Fibroblast of lung (primary cell): ENCODE data around the gene SLC9A8. TPM values are rescaled to one million over a fixed set of nuclear protein-coding genes. Genes with fewer than 3 reads are reported as not detected.
A peak's percentile ranks its signal among the peaks of the same experiment; 100 is the strongest.

ENCODE experiments used
- DNase-seq, 2 donors: peaks; one replicate each; pipeline versions ENCODE4 v3.0.0 to v3.0.0-alpha.2; 2010; ENCODE audit warnings: low read depth in 2 of 2
- H2AFZ ChIP-seq: 2 replicates; pipeline ENCODE4 v1.5.1; 2012; ENCODE audit warnings: low read length, control low read depth, inconsistent platforms
- H3K27ac ChIP-seq: 2 replicates; pipeline ENCODE4 v1.5.1; 2011; ENCODE audit warnings: low read length, control low read depth; ENCODE audit not compliant: insufficient read depth
- H3K27me3 ChIP-seq: 2 replicates; pipeline ENCODE4 v1.5.1; 2011; ENCODE audit warnings: mild to moderate bottlenecking, low read length; ENCODE audit not compliant: control insufficient read depth, insufficient read depth
- H3K36me3 ChIP-seq: 2 replicates; pipeline ENCODE4 v1.5.1; 2011; ENCODE audit warnings: low read length; ENCODE audit not compliant: control insufficient read depth, insufficient read depth
- H3K4me1 ChIP-seq: 2 replicates; pipeline ENCODE4 v1.5.1; 2011; ENCODE audit warnings: low read length; ENCODE audit not compliant: control insufficient read depth, insufficient read depth; ENCODE audit errors: extremely low read depth
- H3K4me2 ChIP-seq: 2 replicates; pipeline ENCODE4 v1.5.1; 2011; ENCODE audit warnings: low read length, control low read depth; ENCODE audit not compliant: insufficient read depth; ENCODE audit errors: extremely low read depth
- H3K4me3 ChIP-seq, 4 experiments: fragments of 200-600 bp in 1 of 4; sonication (generic) in 1 of 4; replicated peaks in 1 of 4; 2 replicates each; pipeline ENCODE4 v1.5.1; 2011 to 2016; ENCODE audit warnings: low read length in 4 of 4, low read depth in 3 of 4, mild to moderate bottlenecking in 3 of 4, control low read depth in 2 of 4, inconsistent platforms in 1 of 4, mixed read lengths in 1 of 4; ENCODE audit not compliant: insufficient read depth in 1 of 4; ENCODE audit errors: control extremely low read depth in 1 of 4
- H3K79me2 ChIP-seq: 2 replicates; pipeline ENCODE4 v1.5.1; 2012; ENCODE audit warnings: mild to moderate bottlenecking, low read length, inconsistent platforms; ENCODE audit not compliant: control insufficient read depth, insufficient read depth
- H3K9ac ChIP-seq: 2 replicates; pipeline ENCODE4 v1.5.1; 2011; ENCODE audit warnings: mild to moderate bottlenecking, low read length, control low read depth; ENCODE audit not compliant: insufficient read depth
- H3K9me3 ChIP-seq: 2 replicates; pipeline ENCODE4 v1.5.1; 2012; ENCODE audit warnings: low read depth, low read length; ENCODE audit not compliant: control insufficient read depth, insufficient read depth
- H4K20me1 ChIP-seq: 2 replicates; pipeline ENCODE4 v1.5.1; 2011; ENCODE audit warnings: low read length; ENCODE audit not compliant: control insufficient read depth, insufficient read depth; ENCODE audit errors: extremely low read depth
- EZH2 ChIP-seq: IDR thresholded peaks from 2 replicates; pipeline ENCODE4 v1.5.1; 2012; ENCODE audit warnings: low read length, control low read depth, mild to moderate bottlenecking; ENCODE audit errors: missing control alignments
- polyA plus RNA-seq, 2 donors: library from polyadenylated mRNA; depleted of rRNA in 1 of 2; stranded (reverse) in 1 of 2; unstranded in 1 of 2; fragments of >200 nt; gene quantifications; 2 replicates each; pipeline ENCODE4 v1.2.1, GENCODE V29; 2011 to 2012; ENCODE audit warnings: missing spikeins in 1 of 2
- total RNA-seq: library from RNA; depleted of rRNA; stranded (reverse); fragments of >200 nt; gene quantifications from 2 replicates; pipeline ENCODE4 v1.2.1, GENCODE V29; 2014
- TF ChIP-seq, protein P1 (sequence below), 2 donors: IDR thresholded peaks in 1 of 2; conservative IDR thresholded peaks in 1 of 2; 1 replicate in 1 of 2; 2 replicates in 1 of 2; pipeline ENCODE4 v1.5.1; 2011 to 2012; ENCODE audit warnings: low read length in 2 of 2, control low read depth in 1 of 2, inconsistent platforms in 1 of 2, low read depth in 1 of 2, mild to moderate bottlenecking in 1 of 2

The SLC9A8 gene
- total and polyA plus RNA-seq, 2 donors (not counting 1 experiment from before 2014, with no cell fraction given) = 2.4 to 15.5 TPM

DNA sequence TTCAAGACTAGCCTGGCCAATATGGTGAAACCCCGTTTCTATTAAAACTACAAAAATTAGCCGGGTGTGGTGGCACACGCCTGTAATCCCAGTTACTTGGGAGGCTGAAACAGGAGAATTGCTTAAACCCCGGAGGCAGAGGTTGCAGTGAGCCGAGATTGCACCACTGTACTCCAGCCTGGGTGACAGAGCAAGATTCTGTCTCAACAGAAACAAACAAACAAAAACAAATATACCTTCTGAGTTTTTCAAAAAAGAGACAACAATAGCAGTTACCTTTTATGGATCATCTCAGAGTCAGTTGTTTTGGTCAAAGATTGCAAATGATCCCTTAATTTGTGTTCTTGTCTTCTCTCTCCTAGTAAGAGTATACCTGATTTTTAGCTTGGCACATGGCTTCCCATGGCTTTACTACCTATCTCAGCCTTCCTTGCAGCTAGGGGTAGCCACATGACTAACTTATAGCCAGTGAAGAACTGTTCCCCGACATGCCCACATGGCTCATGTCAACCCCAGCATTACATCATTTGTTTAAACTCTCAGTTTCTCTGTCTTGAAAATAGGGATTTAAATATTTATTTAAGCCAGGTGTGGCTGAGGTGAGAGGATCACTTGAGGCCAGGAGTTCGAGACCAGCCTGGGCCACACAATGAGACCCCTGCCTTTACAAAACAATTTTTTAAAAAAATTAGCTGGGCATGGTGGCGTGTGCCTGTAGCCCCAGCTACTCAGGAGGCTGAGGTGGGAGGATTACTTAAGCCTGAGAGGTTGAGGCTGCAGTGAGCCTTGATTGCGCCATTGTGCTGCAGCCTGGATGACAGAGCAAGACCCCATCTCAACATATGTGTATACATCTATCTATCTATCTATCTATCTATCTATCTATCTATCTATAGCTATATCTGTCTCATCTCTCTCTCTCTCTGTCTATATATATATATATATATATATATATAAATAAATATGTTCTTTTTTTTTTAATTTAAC is 25.0 kb upstream of the SLC9A8 start:
- no peaks in the 10 kb centered on the region for H3K27me3 ChIP-seq

DNA sequence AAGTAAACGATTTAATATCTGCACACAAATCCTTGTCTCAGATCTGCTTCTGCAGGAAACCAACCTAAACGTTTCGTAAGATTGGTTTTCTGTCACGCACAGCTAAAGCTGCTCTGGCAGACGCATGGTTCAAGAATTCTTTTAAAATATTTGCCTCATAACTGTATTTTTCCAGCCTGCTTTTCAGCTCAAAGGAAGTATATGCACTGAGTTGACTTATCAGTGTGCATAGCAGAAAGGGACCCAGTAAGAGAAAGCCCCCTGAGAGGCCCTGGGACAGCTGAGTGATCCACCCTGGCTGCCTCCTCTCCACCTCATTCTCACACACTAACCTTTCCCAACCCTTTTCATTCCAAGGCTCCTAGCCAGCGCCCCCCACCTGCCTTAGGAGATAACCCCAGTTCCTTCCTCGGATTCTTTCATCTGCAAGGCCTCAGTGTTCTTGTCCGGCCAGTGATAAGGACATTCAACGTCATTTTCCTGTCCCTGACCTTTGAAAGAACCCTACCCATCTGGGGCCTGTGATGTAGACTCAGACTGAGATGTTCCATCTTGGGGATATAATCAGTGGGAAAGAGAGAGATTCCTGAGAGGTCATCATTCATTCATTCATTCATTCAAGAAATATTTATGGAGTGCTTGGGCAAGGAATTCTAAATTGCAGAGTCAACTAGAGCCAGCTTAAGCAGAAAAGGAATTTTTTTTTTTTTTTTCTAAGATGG is 22.4 kb upstream of the SLC9A8 start:
- H3K27me3 ChIP-seq = no peaks in the 10 kb centered on the region
- no peaks in the 10 kb centered on the region for H3K9me3 ChIP-seq
- peak in 1 of 2 donors; percentile 57 for DNase-seq
- H3K4me3 ChIP-seq = no peak overlapping the region
- no peaks in the 10 kb centered on the region for H3K4me1 ChIP-seq
- TF ChIP-seq, protein P1, sequence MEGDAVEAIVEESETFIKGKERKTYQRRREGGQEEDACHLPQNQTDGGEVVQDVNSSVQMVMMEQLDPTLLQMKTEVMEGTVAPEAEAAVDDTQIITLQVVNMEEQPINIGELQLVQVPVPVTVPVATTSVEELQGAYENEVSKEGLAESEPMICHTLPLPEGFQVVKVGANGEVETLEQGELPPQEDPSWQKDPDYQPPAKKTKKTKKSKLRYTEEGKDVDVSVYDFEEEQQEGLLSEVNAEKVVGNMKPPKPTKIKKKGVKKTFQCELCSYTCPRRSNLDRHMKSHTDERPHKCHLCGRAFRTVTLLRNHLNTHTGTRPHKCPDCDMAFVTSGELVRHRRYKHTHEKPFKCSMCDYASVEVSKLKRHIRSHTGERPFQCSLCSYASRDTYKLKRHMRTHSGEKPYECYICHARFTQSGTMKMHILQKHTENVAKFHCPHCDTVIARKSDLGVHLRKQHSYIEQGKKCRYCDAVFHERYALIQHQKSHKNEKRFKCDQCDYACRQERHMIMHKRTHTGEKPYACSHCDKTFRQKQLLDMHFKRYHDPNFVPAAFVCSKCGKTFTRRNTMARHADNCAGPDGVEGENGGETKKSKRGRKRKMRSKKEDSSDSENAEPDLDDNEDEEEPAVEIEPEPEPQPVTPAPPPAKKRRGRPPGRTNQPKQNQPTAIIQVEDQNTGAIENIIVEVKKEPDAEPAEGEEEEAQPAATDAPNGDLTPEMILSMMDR (conservative IDR thresholded peaks at IDR 0.05 in 1 of 2, IDR thresholded peaks at IDR 0.05 in 1 of 2; ENCODE audit: low read depth in 1 of 2, low read length in 2 of 2) = no peak
- no peak for TF ChIP-seq EZH2
- peak overlapping the region; percentile 4 for H3K27ac ChIP-seq
- H3K4me2 ChIP-seq = no peak overlapping the region
- no peaks in the 10 kb centered on the region for H4K20me1 ChIP-seq
- H3K36me3 ChIP-seq = no peaks in the 10 kb centered on the region
- no peaks in the 10 kb centered on the region for H3K79me2 ChIP-seq
- no peak overlapping the region for H3K9ac ChIP-seq
- H2AFZ ChIP-seq = no peak overlapping the region

More for the DNA sequence above, 25.0 kb upstream of the SLC9A8 start:
- no peak for DNase-seq
- Histone ChIP-seq H3K4me1 (no peaks in the 10 kb centered on the region), H3K4me2 (no peak overlapping the region), H4K20me1 (no peaks in the 10 kb centered on the region), H3K4me3 (no peak overlapping the region), H3K36me3 (no peaks in the 10 kb centered on the region), H3K79me2 (no peaks in the 10 kb centered on the region), H2AFZ (no peak overlapping the region), H3K9ac (no peak overlapping the region), H3K27ac (no peak overlapping the region), H3K9me3 (no peaks in the 10 kb centered on the region)
- TF ChIP-seq EZH2 = no peak
- TF ChIP-seq, protein P1 (conservative IDR thresholded peaks at IDR 0.05 in 1 of 2, IDR thresholded peaks at IDR 0.05 in 1 of 2; ENCODE audit: low read depth in 1 of 2, low read length in 2 of 2) = no peak

DNA sequence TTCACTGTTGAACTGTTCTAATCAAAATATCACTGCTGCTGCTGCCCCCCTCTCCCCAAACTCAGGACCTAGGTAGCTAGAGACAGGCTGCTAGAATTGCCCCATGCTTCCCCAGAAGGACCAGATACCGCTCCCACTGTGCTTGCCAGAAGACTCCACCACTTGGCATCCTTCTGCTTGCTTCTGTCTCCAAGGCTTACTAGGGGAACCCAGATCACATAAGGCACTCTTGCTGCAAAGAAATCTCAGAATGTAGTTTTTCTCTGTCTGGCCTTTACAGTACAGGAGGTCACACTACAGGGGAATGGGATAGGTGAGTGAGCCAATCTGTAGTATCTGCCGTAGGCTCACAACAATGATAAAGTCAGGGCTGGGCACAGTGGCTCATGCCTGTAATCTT is 21.5 kb upstream of the SLC9A8 start:
- Histone ChIP-seq H3K9me3 (no peaks in the 10 kb centered on the region), H3K27me3 (no peaks in the 10 kb centered on the region), H3K4me3 (no peak overlapping the region), H3K4me2 (no peak overlapping the region), H2AFZ (no peak overlapping the region), H3K9ac (no peak overlapping the region), H3K79me2 (no peaks in the 10 kb centered on the region), H3K4me1 (no peaks in the 10 kb centered on the region), H3K27ac (no peak overlapping the region), H4K20me1 (no peaks in the 10 kb centered on the region), H3K36me3 (no peaks in the 10 kb centered on the region)
- TF ChIP-seq, protein P1 (conservative IDR thresholded peaks at IDR 0.05 in 1 of 2, IDR thresholded peaks at IDR 0.05 in 1 of 2; ENCODE audit: low read depth in 1 of 2, low read length in 2 of 2) = no peak
- TF ChIP-seq EZH2 = no peak
- DNase-seq = no peak
